Kidney (tissue), 14 donors: ENCODE results near the gene CPT1C. TPM values are rescaled to one million over a fixed set of nuclear protein-coding genes. Genes with fewer than 3 reads are reported as not detected.
A peak's percentile ranks its signal among the peaks of the same experiment; 100 is the strongest.

Experiments
- DNase-seq, 5 donors: peaks; one replicate each; pipeline ENCODE4 v3.0.0-alpha.2; 2013 to 2020
- FAIRE-seq: peaks from 2 replicates; lab custom pipeline; 2012; peaks lifted over from hg19 to GRCh38; lab: Jason Lieb, UNC
- H3K27ac ChIP-seq, 2 donors: one replicate each; pipeline ENCODE4 v1.7.0; 2013; ENCODE audit warnings: low read depth in 2 of 2, low read length in 2 of 2, inconsistent platforms in 1 of 2
- H3K27me3 ChIP-seq: one replicate; pipeline ENCODE4 v1.7.1; 2013; ENCODE audit warnings: low read length, inconsistent platforms; ENCODE audit not compliant: control insufficient read depth, insufficient read depth
- H3K36me3 ChIP-seq, 3 donors: one replicate each; pipeline versions ENCODE4 v1.7.0 to v1.7.1; 2013; ENCODE audit warnings: low read length in 3 of 3, control low read depth in 1 of 3, inconsistent platforms in 1 of 3; ENCODE audit not compliant: insufficient read depth in 3 of 3, control insufficient read depth in 2 of 3
- H3K4me1 ChIP-seq, 3 donors: one replicate each; pipeline versions ENCODE4 v1.7.0 to v1.7.1; 2013; ENCODE audit warnings: low read length in 3 of 3, inconsistent platforms in 1 of 3, low read depth in 1 of 3; ENCODE audit not compliant: control insufficient read depth in 2 of 3, insufficient read depth in 2 of 3
- H3K4me3 ChIP-seq, 3 donors: one replicate each; pipeline versions ENCODE4 v1.7.0 to v1.8.1; 2013; ENCODE audit warnings: low read length in 3 of 3, control low read depth in 1 of 3, inconsistent platforms in 1 of 3
- H3K9ac ChIP-seq, 3 donors: one replicate each; pipeline versions ENCODE4 v1.7.0 to v1.7.1; 2013; ENCODE audit warnings: low read length in 3 of 3, control low read depth in 1 of 3, inconsistent platforms in 1 of 3
- H3K9me3 ChIP-seq, 3 donors: one replicate each; pipeline versions ENCODE4 v1.7.0 to v1.7.1; 2013; ENCODE audit warnings: low read length in 3 of 3, control low read depth in 1 of 3, inconsistent platforms in 1 of 3; ENCODE audit not compliant: control insufficient read depth in 2 of 3, insufficient read depth in 1 of 3
- intact Hi-C: fragments of 100-400 bp; cut with DNase I; formaldehyde crosslinking; loops from one replicate; pipeline ENCODE4 v1.11.1; 2022
- polyA plus RNA-seq: library from polyadenylated mRNA; stranded (reverse); fragments of 350-450 nt; fragmentation: Illumina TruSeq; extraction: RNeasy Lipid Tissue Mini Kit (QIAGEN cat#74804); gene quantifications from one replicate; pipeline ENCODE4 v1.2.3, GENCODE V29; 2014; ENCODE audit warnings: low read depth, low replicate concordance; ENCODE audit not compliant: insufficient read depth
- total RNA-seq: library from RNA; stranded (reverse); fragmentation: NEBNext Ultra II Directional; extraction: Animal tissue kit (Norgen Biotek cat#: 25700); gene quantifications from one replicate; pipeline ENCODE4 v1.2.1, GENCODE V29; 2021
- TF ChIP-seq, protein P1 (sequence below): IDR thresholded peaks from 3 replicates; pipeline ENCODE4 v1.5.1; 2012; ENCODE audit warnings: mild to moderate bottlenecking, moderate library complexity, borderline replicate concordance; ENCODE audit not compliant: insufficient read depth; ENCODE audit errors: extremely low read depth
- donor health status: control.
- donor health status: control.
- donor health status: control.
- donor health status: control.
- donor health status: control.
- donor health status: DM: yes; HTN: yes; CAD: no.
- donor health status: Normal renal cell carcinoma (clear cell type).

Gene CPT1C
- total and polyA plus RNA-seq, 2 donors from 2014 or later = 2.6 to 6.0 TPM

DNA sequence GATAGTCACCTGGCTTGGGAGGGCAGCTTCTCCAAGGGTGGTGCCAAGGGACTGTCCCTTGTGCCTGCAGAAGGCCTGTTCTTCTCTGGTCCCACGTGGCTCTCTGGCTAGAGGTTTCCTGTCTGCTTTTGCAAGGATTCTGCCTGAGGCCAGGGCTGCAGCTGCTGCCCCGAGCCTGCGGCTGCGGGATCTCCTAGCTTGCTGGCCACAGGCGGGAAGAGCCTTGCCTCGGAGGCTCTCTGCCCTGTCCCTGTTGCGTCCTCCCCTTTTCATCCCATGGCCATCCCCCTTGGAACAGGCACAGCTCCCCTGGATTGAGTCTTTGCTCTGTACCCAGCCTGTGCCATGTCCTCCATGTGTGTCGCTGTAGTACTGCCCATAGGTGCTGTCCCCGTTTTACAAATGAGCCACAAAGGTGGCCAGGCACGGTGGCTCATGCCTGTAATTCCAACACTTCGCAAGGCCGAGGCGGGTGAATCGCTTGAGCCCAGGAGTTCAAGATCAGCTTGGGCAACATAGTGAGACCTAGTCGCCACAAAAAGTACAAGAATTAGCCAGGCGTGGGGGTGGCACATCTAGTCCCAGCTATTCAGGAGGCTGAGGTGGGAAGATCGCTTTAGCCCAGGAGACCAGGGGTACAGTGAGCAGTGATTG, 34.3 kb upstream of the CPT1C start:
- TF ChIP-seq, protein P1, sequence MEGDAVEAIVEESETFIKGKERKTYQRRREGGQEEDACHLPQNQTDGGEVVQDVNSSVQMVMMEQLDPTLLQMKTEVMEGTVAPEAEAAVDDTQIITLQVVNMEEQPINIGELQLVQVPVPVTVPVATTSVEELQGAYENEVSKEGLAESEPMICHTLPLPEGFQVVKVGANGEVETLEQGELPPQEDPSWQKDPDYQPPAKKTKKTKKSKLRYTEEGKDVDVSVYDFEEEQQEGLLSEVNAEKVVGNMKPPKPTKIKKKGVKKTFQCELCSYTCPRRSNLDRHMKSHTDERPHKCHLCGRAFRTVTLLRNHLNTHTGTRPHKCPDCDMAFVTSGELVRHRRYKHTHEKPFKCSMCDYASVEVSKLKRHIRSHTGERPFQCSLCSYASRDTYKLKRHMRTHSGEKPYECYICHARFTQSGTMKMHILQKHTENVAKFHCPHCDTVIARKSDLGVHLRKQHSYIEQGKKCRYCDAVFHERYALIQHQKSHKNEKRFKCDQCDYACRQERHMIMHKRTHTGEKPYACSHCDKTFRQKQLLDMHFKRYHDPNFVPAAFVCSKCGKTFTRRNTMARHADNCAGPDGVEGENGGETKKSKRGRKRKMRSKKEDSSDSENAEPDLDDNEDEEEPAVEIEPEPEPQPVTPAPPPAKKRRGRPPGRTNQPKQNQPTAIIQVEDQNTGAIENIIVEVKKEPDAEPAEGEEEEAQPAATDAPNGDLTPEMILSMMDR = no peak
- no peak for FAIRE-seq

DNA sequence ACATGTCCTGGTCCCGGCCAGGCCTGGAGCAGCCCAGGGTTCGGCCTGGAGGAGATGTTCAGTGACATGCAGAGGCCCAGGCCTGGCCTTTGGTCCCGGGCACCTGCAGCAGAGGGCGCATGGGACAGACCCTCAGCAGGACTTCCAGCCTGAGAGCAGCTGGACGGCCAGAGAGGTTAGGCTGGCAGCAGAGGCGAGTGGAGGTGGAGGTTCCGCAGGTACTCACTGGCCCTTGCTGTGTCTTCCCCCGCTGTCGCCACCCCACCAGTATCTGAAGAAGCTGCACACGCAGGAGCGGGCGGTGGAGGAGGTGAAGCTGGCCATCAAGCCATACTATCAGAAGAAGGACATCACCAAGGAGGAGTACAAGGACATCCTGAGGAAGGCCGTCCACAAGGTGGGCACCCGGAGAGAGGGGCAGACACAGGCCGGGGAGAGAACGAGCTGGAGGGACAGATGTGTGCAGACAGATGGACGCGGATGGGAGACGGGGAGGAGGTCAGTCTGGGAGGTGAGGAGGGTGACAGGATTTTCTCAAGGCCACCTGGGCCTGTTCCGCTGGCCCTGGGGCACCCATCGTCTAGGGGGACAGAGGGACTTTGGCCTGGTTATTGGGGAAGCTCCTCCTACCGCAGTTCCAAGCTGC, 33.3 kb upstream of the CPT1C start:
- Histone ChIP-seq H3K4me1 (no peaks in the 10 kb centered on the region), H3K27me3 (no peaks in the 10 kb centered on the region), H3K9me3 (no peaks in the 10 kb centered on the region), H3K36me3 (peaks cover 2 to 55% (median 24%) of the 10 kb centered on the region in 3 donors), H3K4me3 (no peak overlapping the region), H3K27ac (no peak overlapping the region), H3K9ac (no peak overlapping the region)
- FAIRE-seq = no peak
- TF ChIP-seq, protein P1 = no peak
- no peak for DNase-seq
- intact Hi-C loops = no loop called here

More for the DNA sequence above, 34.3 kb upstream of the CPT1C start:
- H3K27ac ChIP-seq = no peak overlapping the region
- no peak overlapping the region for H3K4me3 ChIP-seq
- H3K36me3 ChIP-seq = peaks cover 2 to 47% (median 24%) of the 10 kb centered on the region in 3 donors
- no peak overlapping the region for H3K9ac ChIP-seq
- H3K4me1 ChIP-seq = no peaks in the 10 kb centered on the region
- no peaks in the 10 kb centered on the region for H3K9me3 ChIP-seq
- no peak for DNase-seq
- H3K27me3 ChIP-seq = no peaks in the 10 kb centered on the region
- intact Hi-C loops = no loop called here

DNA sequence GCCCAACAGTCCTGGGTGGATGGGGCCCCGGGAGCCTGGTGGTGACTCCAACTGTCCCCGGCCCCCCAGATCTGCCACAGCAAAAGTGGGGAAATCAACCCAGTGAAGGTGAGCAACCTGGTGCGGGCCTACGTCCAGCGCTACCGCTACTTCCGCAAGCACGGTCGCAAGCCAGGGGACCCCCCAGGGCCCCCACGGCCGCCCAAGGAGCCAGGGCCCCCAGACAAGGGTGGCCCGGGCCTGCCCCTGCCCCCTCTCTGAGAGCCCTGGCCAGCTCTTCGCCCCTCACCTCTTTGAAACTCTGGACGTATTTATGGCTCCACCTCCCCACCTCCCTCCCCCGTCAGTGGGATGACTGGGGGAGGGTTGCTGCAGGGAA, 32.8 kb upstream of the CPT1C start:
- intact Hi-C loops = no loop called here
- peak in 1 of 5 donors; percentile 59 for DNase-seq
- Histone ChIP-seq H3K4me1 (no peaks in the 10 kb centered on the region), H3K27ac (no peak overlapping the region), H3K36me3 (peaks cover 2 to 57% (median 24%) of the 10 kb centered on the region in 3 donors), H3K9ac (no peak overlapping the region), H3K9me3 (no peaks in the 10 kb centered on the region), H3K4me3 (no peak overlapping the region), H3K27me3 (no peaks in the 10 kb centered on the region)
- FAIRE-seq = no peak
- TF ChIP-seq, protein P1 = no peak
